Right ventricle myocardium superior (tissue), 1 donor: ENCODE results near the gene TMEM198. TPM values are rescaled to one million over a fixed set of nuclear protein-coding genes. Genes with fewer than 3 reads are reported as not detected.

ENCODE experiments used
- ATAC-seq: fragments of 200-7000 bp; cut with Tn5 transposase; one replicate; pipeline ENCODE4 v1.9.1; 2020; ENCODE audit warnings: mild to moderate bottlenecking; ENCODE audit not compliant: poor library complexity
- DNase-seq: peaks from one replicate; pipeline ENCODE4 v3.0.0-alpha.2; 2020
- intact Hi-C: fragments of 100-400 bp; cut with DNase I; formaldehyde crosslinking; loops from one replicate; pipeline ENCODE4 v1.11.2; 2022
- total RNA-seq: library from RNA; stranded (reverse); fragmentation: NEBNext Ultra II Directional; extraction: Animal tissue kit (Norgen Biotek cat#: 25700); gene quantifications from one replicate; pipeline ENCODE4 v1.2.1, GENCODE V29; 2021
- donor health status: DM: no; HTN: yes; CAD: no; lungs with severe emphysema.

The TMEM198 gene
- total RNA-seq, 1 donor from 2014 or later: 2.6 TPM

- ATAC-seq (no peak), DNase-seq (peak; percentile 31)
- intact Hi-C loops: no loop called here
These were observed 5.3 kb upstream of the TMEM198 start for GRCh38 chr2:219538504-219538951.

GRCh38 chr2:219538956-219539788 is 4.7 kb upstream of the TMEM198 start:
- ATAC-seq (no peak), DNase-seq (no peak)
- intact Hi-C loops: no loop called here

- ATAC-seq: no peak
- intact Hi-C loops: loop anchor here (5.0 kb wide), 2 partner anchors 102 to 147 kb away; no protein-coding TSS in a partner anchor
- DNase-seq: no peak
These were observed 3.7 kb upstream of the TMEM198 start for GRCh38 chr2:219539926-219540678.

GRCh38 chr2:219540784-219541504 is 2.9 kb upstream of the TMEM198 start:
- intact Hi-C loops: loop anchor here (5.0 kb wide), 2 partner anchors 101 to 146 kb away; no protein-coding TSS in a partner anchor
- ATAC-seq (no peak), DNase-seq (no peak)

- peak; percentile 33 for ATAC-seq
- intact Hi-C loops: loop anchor here (5.0 kb wide), 2 partner anchors 101 to 146 kb away; no protein-coding TSS in a partner anchor
- peak; percentile 88 for DNase-seq
These were observed 2.1 kb upstream of the TMEM198 start for GRCh38 chr2:219541611-219542180.

- intact Hi-C loops: loop anchor here (5.0 kb wide), 2 partner anchors 99 to 144 kb away; no protein-coding TSS in a partner anchor
- ATAC-seq: peak; percentile 48
These were observed 765 bp upstream of the TMEM198 start for GRCh38 chr2:219542931-219543595.

GRCh38 chr2:219544567-219544966 is 739 bp downstream of the TMEM198 start:
- intact Hi-C loops: loop anchor here (5.0 kb wide), 2 partner anchors 98 to 143 kb away; no protein-coding TSS in a partner anchor
- no peak for ATAC-seq
- DNase-seq: no peak

More at GRCh38 chr2:219542931-219543595, 765 bp upstream of the TMEM198 start:
- DNase-seq: no peak

GRCh38 chr2:219545295-219545942 is 1.6 kb downstream of the TMEM198 start:
- no peak for ATAC-seq
- DNase-seq: no peak
- intact Hi-C loops: no loop called here

GRCh38 chr2:219545943-219546352 is 2.1 kb downstream of the TMEM198 start:
- ATAC-seq: no peak
- intact Hi-C loops: no loop called here
- no peak for DNase-seq

- intact Hi-C loops: no loop called here
- ATAC-seq: no peak
- no peak for DNase-seq
These were observed 3.8 kb downstream of the TMEM198 start for GRCh38 chr2:219547621-219548020.

GRCh38 chr2:219548990-219549389 is 5.2 kb downstream of the TMEM198 start:
- ATAC-seq (no peak), DNase-seq (no peak)
- intact Hi-C loops: no loop called here

GRCh38 chr2:219549619-219550018 is 5.8 kb downstream of the TMEM198 start:
- intact Hi-C loops: no loop called here
- ATAC-seq: no peak
- DNase-seq: no peak

GRCh38 chr2:219551441-219552381 is 7.9 kb downstream of the TMEM198 start:
- intact Hi-C loops: no loop called here
- ATAC-seq (peak; percentile 1), DNase-seq (no peak)

GRCh38 chr2:219552382-219553167 is 8.7 kb downstream of the TMEM198 start:
- intact Hi-C loops: no loop called here
- ATAC-seq (peak; percentile 95), DNase-seq (peak; percentile 90)

GRCh38 chr2:219553168-219553417 is 9.3 kb downstream of the TMEM198 start:
- intact Hi-C loops: no loop called here
- ATAC-seq: no peak
- DNase-seq: no peak

- DNase-seq (no peak), ATAC-seq (no peak)
- intact Hi-C loops: no loop called here
These were observed 9.7 kb downstream of the TMEM198 start for GRCh38 chr2:219553463-219553963.
